HepG2 (cell line): ENCODE results near the gene SRSF4. TPM values are rescaled to one million over a fixed set of nuclear protein-coding genes. Genes with fewer than 3 reads are reported as not detected.

ENCODE experiments used
- ATAC-seq: fragments of 200-7000 bp; cut with Tn5 transposase; 3 replicates; pipeline ENCODE4 v1.9.1; 2020; ENCODE audit warnings: mild to moderate bottlenecking, moderate library complexity
- BruUV-seq: library from RNA; stranded (reverse); fragments of 400-500 nt; replicated peaks from 2 replicates; lab custom pipeline; 2021; lab: Mats Ljungman, UMichigan
- CTCF ChIA-PET: fragments of 300-600 bp; formaldehyde crosslinking; extraction: SDS; loops from one replicate; lab custom pipeline; 2021; ENCODE audit warnings: low total read pairs, inconsistent platforms, low intra/inter-chr PET ratio; lab: Yijun Ruan, JAX
- POLR2A ChIA-PET: fragments of 350-600 bp; sonication (Branson Sonifier 250); formaldehyde crosslinking; loops from one replicate; lab custom pipeline; 2020; ENCODE audit warnings: antibody characterized with exemption, inconsistent platforms; lab: Yijun Ruan, JAX
- DNase-seq: peaks from one replicate; pipeline ENCODE4 v3.0.0-alpha.2; 2015; ENCODE audit warnings: low spot score
- FAIRE-seq: peaks from 3 replicates; lab custom pipeline; 2011; peaks lifted over from hg19 to GRCh38; lab: Jason Lieb, UNC
- H2AFZ ChIP-seq: one replicate; pipeline ENCODE4 v1.6.1; 2011; ENCODE audit warnings: low read length, inconsistent platforms
- H3K27ac ChIP-seq: fragments of 300-600 bp; 3 replicates; pipeline ENCODE4 v1.8.0; 2011; ENCODE audit warnings: mixed run types, mild to moderate bottlenecking, mixed read lengths, low read length, inconsistent platforms; ENCODE audit not compliant: insufficient read depth; ENCODE audit errors: extremely low read length
- H3K27me3 ChIP-seq, 2 experiments: fragments of 200-600 bp in 1 of 2; 2 replicates in 1 of 2; 3 replicates in 1 of 2; pipeline versions ENCODE4 v1.6.0 to v1.8.0; 2011; ENCODE audit warnings: low read length in 2 of 2, mild to moderate bottlenecking in 2 of 2, moderate library complexity in 2 of 2, inconsistent platforms in 1 of 2; ENCODE audit not compliant: insufficient read depth in 2 of 2, control insufficient read depth in 1 of 2
- H3K36me3 ChIP-seq, 2 experiments: fragments of 200-600 bp in 1 of 2; replicated peaks in 1 of 2; 2 replicates in 1 of 2; 3 replicates in 1 of 2; pipeline versions ENCODE4 v1.5.1 to v1.8.0; 2011; ENCODE audit warnings: low read length in 2 of 2, inconsistent platforms in 1 of 2; ENCODE audit not compliant: insufficient read depth in 2 of 2, control insufficient read depth in 1 of 2
- H3K4me1 ChIP-seq: 2 replicates; pipeline ENCODE4 v1.5.1; 2012; ENCODE audit warnings: low read length, inconsistent platforms; ENCODE audit not compliant: insufficient read depth
- H3K4me2 ChIP-seq: 2 replicates; pipeline ENCODE4 v1.6.0; 2011; ENCODE audit warnings: low read depth, low read length, inconsistent platforms
- H3K4me3 ChIP-seq, 3 experiments: fragments of 200-600 bp in 1 of 3; sonication (generic), shearing (Covaris generic) in 1 of 3; replicated peaks in 1 of 3; 2 replicates each; pipeline ENCODE4 v1.5.1; 2011 to 2016; ENCODE audit warnings: low read length in 3 of 3, inconsistent platforms in 2 of 3, low read depth in 2 of 3, mild to moderate bottlenecking in 2 of 3, control low read depth in 1 of 3, mixed read lengths in 1 of 3; ENCODE audit not compliant: insufficient read depth in 1 of 3
- H3K79me2 ChIP-seq: one replicate; pipeline ENCODE4 v1.6.1; 2011; ENCODE audit warnings: low read length, inconsistent platforms; ENCODE audit not compliant: insufficient read depth
- H3K9ac ChIP-seq: 2 replicates; pipeline ENCODE4 v1.6.0; 2011; ENCODE audit warnings: mild to moderate bottlenecking, low read depth, low read length, inconsistent platforms; ENCODE audit not compliant: insufficient read depth
- H3K9me3 ChIP-seq: 2 replicates; pipeline ENCODE4 v1.5.1; 2012; ENCODE audit warnings: mild to moderate bottlenecking, low read length
- H4K20me1 ChIP-seq: 2 replicates; pipeline ENCODE4 v1.6.0; 2011; ENCODE audit warnings: inconsistent platforms, mild to moderate bottlenecking, low read length, moderate library complexity; ENCODE audit not compliant: insufficient read depth
- ARNT2 ChIP-seq: sonication (generic); formaldehyde crosslinking; IDR thresholded peaks from 2 replicates; pipeline ENCODE4 v1.8.0; 2022; ENCODE audit warnings: mild to moderate bottlenecking, low read depth, missing genetic modification reagents, moderate library complexity
- ATAD3A ChIP-seq: sonication (generic); formaldehyde crosslinking; IDR thresholded peaks from 2 replicates; pipeline ENCODE4 v1.4.0; 2020; ENCODE audit warnings: missing genetic modification reagents
- FOXA3 ChIP-seq: IDR thresholded peaks from 2 replicates; pipeline ENCODE4 v1.6.1; 2016; ENCODE audit warnings: missing genetic modification reagents, missing compliant biosample characterization
- HMGA1 ChIP-seq: sonication (generic); formaldehyde crosslinking; conservative IDR thresholded peaks from 2 replicates; pipeline ENCODE4 v1.4.0; 2020; ENCODE audit warnings: missing genetic modification reagents
- HOXA5 ChIP-seq: sonication (generic); formaldehyde crosslinking; IDR thresholded peaks from 2 replicates; pipeline ENCODE4 v1.4.0; 2020; ENCODE audit warnings: missing genetic modification reagents
- KDM3A ChIP-seq: IDR thresholded peaks from 2 replicates; pipeline ENCODE4 v1.6.1; 2018; ENCODE audit warnings: low read depth, missing compliant biosample characterization
- NAIF1 ChIP-seq: sonication (generic); formaldehyde crosslinking; IDR thresholded peaks from 2 replicates; pipeline ENCODE4 v1.5.0; 2020; ENCODE audit warnings: mild to moderate bottlenecking, missing genetic modification reagents, borderline replicate concordance
- NCOA1 ChIP-seq: sonication (generic); formaldehyde crosslinking; IDR thresholded peaks from 2 replicates; pipeline ENCODE4 v1.9.0; 2021; ENCODE audit warnings: missing genetic modification reagents
- SMAD1 ChIP-seq: sonication (generic); formaldehyde crosslinking; IDR thresholded peaks from 2 replicates; pipeline ENCODE4 v1.4.0; 2020; ENCODE audit warnings: missing genetic modification reagents, low read depth, mild to moderate bottlenecking, borderline replicate concordance
- TCF7 ChIP-seq: sonication (generic); IDR thresholded peaks from 2 replicates; pipeline ENCODE4 v1.6.1; 2016; ENCODE audit warnings: antibody characterized with exemption, low read depth
- ZBTB7B ChIP-seq: sonication (generic); formaldehyde crosslinking; IDR thresholded peaks from 2 replicates; pipeline ENCODE4 v1.4.0; 2020; ENCODE audit warnings: missing genetic modification reagents
- ZNF282 ChIP-seq: fragments of 450-650 bp; IDR thresholded peaks from 2 replicates; pipeline ENCODE4 v1.6.1; 2018; ENCODE audit not compliant: partially characterized antibody
- ZNF746 ChIP-seq: sonication (generic); formaldehyde crosslinking; IDR thresholded peaks from 2 replicates; pipeline ENCODE4 v1.8.0; 2022; ENCODE audit warnings: mild to moderate bottlenecking, missing genetic modification reagents
- ZNF772 ChIP-seq: sonication (generic); formaldehyde crosslinking; IDR thresholded peaks from 2 replicates; pipeline ENCODE4 v1.5.0; 2020; ENCODE audit warnings: mild to moderate bottlenecking, missing genetic modification reagents
- WGBS: methylation state at CpG from one replicate; pipeline ENCODE4 v1.1.6; 2017; ENCODE audit warnings: low lambda C conversion rate; 5-methylcytosine and 5-hydroxymethylcytosine counted together
- in situ Hi-C: cut with HindIII; loops from 2 replicates; pipeline ENCODE4 v1.10.0; 2017; ENCODE audit warnings: low pct_unique_long_range_greater_than_20kb; ENCODE audit not compliant: extremely low pct_ligation_motif_present
- intact Hi-C: fragments of 100-400 bp; cut with micrococcal nuclease; formaldehyde crosslinking; loops from one replicate; pipeline ENCODE4 v1.10.0; 2022; ENCODE audit not compliant: unreplicated experiment
- polyA plus RNA-seq, 8 experiments: library from polyadenylated mRNA; depleted of rRNA in 3 of 8; stranded (reverse) in 7 of 8; unstranded in 1 of 8; fragments of >200 nt; fragmentation: Illumina TruSeq in 4 of 8; extraction: Trizol in 4 of 8; gene quantifications; 2 replicates each; pipeline versions ENCODE4 v1.2.1 to v1.2.3, GENCODE V29; 2011 to 2016; ENCODE audit warnings: low read depth in 4 of 8, missing spikeins in 1 of 8, mixed read lengths in 1 of 8; ENCODE audit not compliant: insufficient read depth in 1 of 8
- total RNA-seq, 5 experiments: library from RNA; depleted of rRNA; stranded (reverse); fragments of >200 nt; fragmentation: Illumina TruSeq; extraction: Trizol; gene quantifications; 2 replicates each; pipeline ENCODE4 v1.2.3, GENCODE V29; 2016; ENCODE audit warnings: low read depth in 1 of 5
- TF ChIP-seq, protein P1 (sequence below): sonication (generic); formaldehyde crosslinking; IDR thresholded peaks from 2 replicates; pipeline ENCODE4 v1.5.0; 2020; ENCODE audit warnings: mild to moderate bottlenecking, missing genetic modification reagents, borderline replicate concordance
- TF ChIP-seq, protein P2 (sequence below): sonication (generic); formaldehyde crosslinking; conservative IDR thresholded peaks from 2 replicates; pipeline ENCODE4 v1.4.0; 2020; ENCODE audit warnings: missing genetic modification reagents
- TF ChIP-seq, protein P3 (sequence below): sonication (generic); formaldehyde crosslinking; conservative IDR thresholded peaks from 2 replicates; pipeline ENCODE4 v1.8.0; 2022; ENCODE audit warnings: mild to moderate bottlenecking, moderate library complexity, missing genetic modification reagents

SRSF4 gene
- total and polyA plus RNA-seq, 2 of the 13 experiments (the other 11 are each of a cell fraction or from before 2014, with no cell fraction given), result 37.7 to 50.9 TPM

- TF ChIP-seq, protein P1, sequence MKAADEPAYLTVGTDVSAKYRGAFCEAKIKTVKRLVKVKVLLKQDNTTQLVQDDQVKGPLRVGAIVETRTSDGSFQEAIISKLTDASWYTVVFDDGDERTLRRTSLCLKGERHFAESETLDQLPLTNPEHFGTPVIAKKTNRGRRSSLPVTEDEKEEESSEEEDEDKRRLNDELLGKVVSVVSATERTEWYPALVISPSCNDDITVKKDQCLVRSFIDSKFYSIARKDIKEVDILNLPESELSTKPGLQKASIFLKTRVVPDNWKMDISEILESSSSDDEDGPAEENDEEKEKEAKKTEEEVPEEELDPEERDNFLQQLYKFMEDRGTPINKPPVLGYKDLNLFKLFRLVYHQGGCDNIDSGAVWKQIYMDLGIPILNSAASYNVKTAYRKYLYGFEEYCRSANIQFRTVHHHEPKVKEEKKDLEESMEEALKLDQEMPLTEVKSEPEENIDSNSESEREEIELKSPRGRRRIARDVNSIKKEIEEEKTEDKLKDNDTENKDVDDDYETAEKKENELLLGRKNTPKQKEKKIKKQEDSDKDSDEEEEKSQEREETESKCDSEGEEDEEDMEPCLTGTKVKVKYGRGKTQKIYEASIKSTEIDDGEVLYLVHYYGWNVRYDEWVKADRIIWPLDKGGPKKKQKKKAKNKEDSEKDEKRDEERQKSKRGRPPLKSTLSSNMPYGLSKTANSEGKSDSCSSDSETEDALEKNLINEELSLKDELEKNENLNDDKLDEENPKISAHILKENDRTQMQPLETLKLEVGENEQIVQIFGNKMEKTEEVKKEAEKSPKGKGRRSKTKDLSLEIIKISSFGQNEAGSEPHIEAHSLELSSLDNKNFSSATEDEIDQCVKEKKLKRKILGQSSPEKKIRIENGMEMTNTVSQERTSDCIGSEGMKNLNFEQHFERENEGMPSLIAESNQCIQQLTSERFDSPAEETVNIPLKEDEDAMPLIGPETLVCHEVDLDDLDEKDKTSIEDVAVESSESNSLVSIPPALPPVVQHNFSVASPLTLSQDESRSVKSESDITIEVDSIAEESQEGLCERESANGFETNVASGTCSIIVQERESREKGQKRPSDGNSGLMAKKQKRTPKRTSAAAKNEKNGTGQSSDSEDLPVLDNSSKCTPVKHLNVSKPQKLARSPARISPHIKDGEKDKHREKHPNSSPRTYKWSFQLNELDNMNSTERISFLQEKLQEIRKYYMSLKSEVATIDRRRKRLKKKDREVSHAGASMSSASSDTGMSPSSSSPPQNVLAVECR (CRISPR knock-in tag), result no peak
- TF ChIP-seq KDM3A (no peak), HMGA1 (CRISPR knock-in tag) (no peak), NAIF1 (CRISPR knock-in tag) (no peak)
Measured at GRCh38 chr1:29195881-29196291, 14.2 kb upstream of the SRSF4 start (continued).

GRCh38 chr1:29193879-29194455 lies 12.3 kb upstream of the SRSF4 start:
- Histone ChIP-seq H3K27me3 (no peaks in the 10 kb centered on the region), H3K4me1 (peaks cover 15% of the 10 kb centered on the region), H2AFZ (no peak overlapping the region), H3K27ac (no peak overlapping the region), H3K79me2 (no peaks in the 10 kb centered on the region), H3K9ac (no peak overlapping the region), H3K9me3 (no peaks in the 10 kb centered on the region), H4K20me1 (no peaks in the 10 kb centered on the region), H3K4me3 (no peak overlapping the region), H3K36me3 (peaks cover 7 to 24% of the 10 kb centered on the region in 2 experiments; a peak in 4 of 5 replicates), H3K4me2 (no peak overlapping the region)
- WGBS, result 95% methylated on average over 8 of the region's 8 CpGs
- ChIA-PET POLR2A (no interaction called here), CTCF (no interaction called here)
- in situ Hi-C loops (no loop called here), intact Hi-C loops (no loop called here)
- DNase-seq (no peak), ATAC-seq (no peak), FAIRE-seq (no peak)
- BruUV-seq, result no TSS peak
- no peak for TF ChIP-seq HOXA5 (CRISPR knock-in tag)
- TF ChIP-seq ZBTB7B (CRISPR knock-in tag), result no peak
- TF ChIP-seq SMAD1, result no peak
- TF ChIP-seq NCOA1 (CRISPR knock-in tag), result no peak
- TF ChIP-seq TCF7, result no peak
- TF ChIP-seq, protein P2, sequence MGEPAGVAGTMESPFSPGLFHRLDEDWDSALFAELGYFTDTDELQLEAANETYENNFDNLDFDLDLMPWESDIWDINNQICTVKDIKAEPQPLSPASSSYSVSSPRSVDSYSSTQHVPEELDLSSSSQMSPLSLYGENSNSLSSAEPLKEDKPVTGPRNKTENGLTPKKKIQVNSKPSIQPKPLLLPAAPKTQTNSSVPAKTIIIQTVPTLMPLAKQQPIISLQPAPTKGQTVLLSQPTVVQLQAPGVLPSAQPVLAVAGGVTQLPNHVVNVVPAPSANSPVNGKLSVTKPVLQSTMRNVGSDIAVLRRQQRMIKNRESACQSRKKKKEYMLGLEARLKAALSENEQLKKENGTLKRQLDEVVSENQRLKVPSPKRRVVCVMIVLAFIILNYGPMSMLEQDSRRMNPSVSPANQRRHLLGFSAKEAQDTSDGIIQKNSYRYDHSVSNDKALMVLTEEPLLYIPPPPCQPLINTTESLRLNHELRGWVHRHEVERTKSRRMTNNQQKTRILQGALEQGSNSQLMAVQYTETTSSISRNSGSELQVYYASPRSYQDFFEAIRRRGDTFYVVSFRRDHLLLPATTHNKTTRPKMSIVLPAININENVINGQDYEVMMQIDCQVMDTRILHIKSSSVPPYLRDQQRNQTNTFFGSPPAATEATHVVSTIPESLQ (CRISPR knock-in tag), result no peak
- no peak for TF ChIP-seq ZNF772 (CRISPR knock-in tag)
- TF ChIP-seq, protein P3, sequence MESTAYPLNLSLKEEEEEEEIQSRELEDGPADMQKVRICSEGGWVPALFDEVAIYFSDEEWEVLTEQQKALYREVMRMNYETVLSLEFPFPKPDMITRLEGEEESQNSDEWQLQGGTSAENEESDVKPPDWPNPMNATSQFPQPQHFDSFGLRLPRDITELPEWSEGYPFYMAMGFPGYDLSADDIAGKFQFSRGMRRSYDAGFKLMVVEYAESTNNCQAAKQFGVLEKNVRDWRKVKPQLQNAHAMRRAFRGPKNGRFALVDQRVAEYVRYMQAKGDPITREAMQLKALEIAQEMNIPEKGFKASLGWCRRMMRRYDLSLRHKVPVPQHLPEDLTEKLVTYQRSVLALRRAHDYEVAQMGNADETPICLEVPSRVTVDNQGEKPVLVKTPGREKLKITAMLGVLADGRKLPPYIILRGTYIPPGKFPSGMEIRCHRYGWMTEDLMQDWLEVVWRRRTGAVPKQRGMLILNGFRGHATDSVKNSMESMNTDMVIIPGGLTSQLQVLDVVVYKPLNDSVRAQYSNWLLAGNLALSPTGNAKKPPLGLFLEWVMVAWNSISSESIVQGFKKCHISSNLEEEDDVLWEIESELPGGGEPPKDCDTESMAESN (CRISPR knock-in tag), result no peak
- no peak for TF ChIP-seq ATAD3A (CRISPR knock-in tag)
- no peak for TF ChIP-seq ARNT2 (CRISPR knock-in tag)
- TF ChIP-seq FOXA3, result no peak
- no peak for TF ChIP-seq ZNF282
- no peak for TF ChIP-seq ZNF746 (CRISPR knock-in tag)
